Brain microvascular endothelial cell (primary cell): ENCODE results near the gene IDI2.

ENCODE experiments used
- DNase-seq: peaks from one replicate; pipeline ENCODE4 v3.0.0-alpha.2; 2020
- H3K27ac ChIP-seq: fragments of 250-450 bp; sonication (Bioruptor Pico); 2 replicates; pipeline ENCODE4 v1.5.1; 2020; ENCODE audit warnings: mild to moderate bottlenecking, moderate library complexity
- H3K27me3 ChIP-seq: fragments of 250-450 bp; sonication (Bioruptor Pico); replicated peaks from 2 replicates; pipeline ENCODE4 v1.5.1; 2020; ENCODE audit warnings: mild to moderate bottlenecking
- H3K36me3 ChIP-seq: fragments of 250-450 bp; sonication (Bioruptor Pico); replicated peaks from 2 replicates; pipeline ENCODE4 v1.5.1; 2020; ENCODE audit warnings: mild to moderate bottlenecking
- H3K4me3 ChIP-seq: 2 replicates; pipeline ENCODE4 v1.5.1; 2011; ENCODE audit warnings: low read depth, mild to moderate bottlenecking, control low read depth, low read length, moderate library complexity
- CTCF ChIP-seq: IDR thresholded peaks from 2 replicates; pipeline ENCODE4 v1.5.1; 2011; ENCODE audit warnings: low read depth, mild to moderate bottlenecking, moderate library complexity, low read length, control low read depth, inconsistent platforms; ENCODE audit errors: missing control alignments
- in situ Hi-C: cut with HindIII; loops from 2 replicates; pipeline ENCODE4 v1.10.0; 2017; ENCODE audit warnings: low sequenced_read_pairs, low pct_ligation_motif_present

The IDI2 gene

GRCh38 chr10:1037098-1037497, 11.4 kb upstream of the IDI2 start:
- H3K27ac ChIP-seq, result no peak overlapping the region
- peaks cover 22% of the 10 kb centered on the region for H3K36me3 ChIP-seq
- in situ Hi-C loops, result no loop called here

GRCh38 chr10:1036341-1036791, 10.7 kb upstream of the IDI2 start:
- Histone ChIP-seq H3K27ac (no peak overlapping the region), H3K4me3 (no peak overlapping the region)
- TF ChIP-seq CTCF, result no peak

More at GRCh38 chr10:1037098-1037497, 11.4 kb upstream of the IDI2 start:
- no peak for DNase-seq
- Histone ChIP-seq H3K4me3 (no peak overlapping the region), H3K27me3 (no peaks in the 10 kb centered on the region)
- TF ChIP-seq CTCF, result no peak

GRCh38 chr10:1035201-1035600, 9.5 kb upstream of the IDI2 start:
- Histone ChIP-seq H3K27me3 (no peaks in the 10 kb centered on the region), H3K36me3 (peaks cover 7% of the 10 kb centered on the region), H3K27ac (no peak overlapping the region), H3K4me3 (no peak overlapping the region)
- in situ Hi-C loops, result no loop called here
- DNase-seq, result no peak
- no peak for TF ChIP-seq CTCF

More at GRCh38 chr10:1036341-1036791, 10.7 kb upstream of the IDI2 start:
- in situ Hi-C loops, result no loop called here
- DNase-seq, result peak; percentile 35
- peaks cover 17% of the 10 kb centered on the region for H3K36me3 ChIP-seq
- no peaks in the 10 kb centered on the region for H3K27me3 ChIP-seq

GRCh38 chr10:1034758-1035157, 9.1 kb upstream of the IDI2 start:
- no peak for DNase-seq
- Histone ChIP-seq H3K36me3 (peaks cover 5% of the 10 kb centered on the region), H3K27me3 (no peaks in the 10 kb centered on the region), H3K27ac (no peak overlapping the region), H3K4me3 (no peak overlapping the region)
- no peak for TF ChIP-seq CTCF
- in situ Hi-C loops, result no loop called here

- Histone ChIP-seq H3K36me3 (no peaks in the 10 kb centered on the region), H3K27ac (no peak overlapping the region), H3K27me3 (no peaks in the 10 kb centered on the region), H3K4me3 (no peak overlapping the region)
- DNase-seq, result no peak
- no peak for TF ChIP-seq CTCF
- in situ Hi-C loops, result no loop called here
Observed at GRCh38 chr10:1033601-1034000, 7.9 kb upstream of the IDI2 start.

GRCh38 chr10:1029838-1030237, 4.2 kb upstream of the IDI2 start:
- TF ChIP-seq CTCF, result no peak
- Histone ChIP-seq H3K27ac (no peak overlapping the region), H3K27me3 (no peaks in the 10 kb centered on the region), H3K4me3 (no peak overlapping the region), H3K36me3 (no peaks in the 10 kb centered on the region)
- DNase-seq, result no peak
- in situ Hi-C loops, result no loop called here
